ENCODE results near the gene MED16.
A peak's percentile ranks its signal among the peaks of the same experiment; 100 is the strongest.

Gene MED16

GRCh38 chr19:927351-927779 is 34.4 kb upstream of the MED16 start:
- no peaks in the 10 kb centered on the region for H3K27me3 ChIP-seq
- H3K4me3 ChIP-seq (ENCODE audit: low read depth in 1 of 2, low read length in 1 of 2), result peak overlapping the region; percentile 94 to 95
- peaks cover 50 to 70% of the 10 kb centered on the region in 2 experiments for H3K4me1 ChIP-seq (ENCODE audit: control insufficient read depth in 1 of 2, insufficient read depth in 1 of 2, low read depth in 1 of 2, low read length in 1 of 2)
- peak overlapping the region; percentile 95 for H3K27ac ChIP-seq
- no peak for TF ChIP-seq CTCF (IDR thresholded peaks at IDR 0.05)
- peaks cover 33% of the 10 kb centered on the region for H3K36me3 ChIP-seq
- no peaks in the 10 kb centered on the region for H3K9me3 ChIP-seq

- Histone ChIP-seq H3K36me3 (peaks cover 27% of the 10 kb centered on the region), H3K27ac (peak overlapping the region; percentile 95), H3K4me3 (ENCODE audit: low read depth in 1 of 2, low read length in 1 of 2) (peak overlapping the region; percentile 94 to 95), H3K27me3 (no peaks in the 10 kb centered on the region), H3K9me3 (no peaks in the 10 kb centered on the region), H3K4me1 (ENCODE audit: control insufficient read depth in 1 of 2, insufficient read depth in 1 of 2, low read depth in 1 of 2, low read length in 1 of 2) (peaks cover 47 to 67% of the 10 kb centered on the region in 2 experiments)
- no peak for TF ChIP-seq CTCF (IDR thresholded peaks at IDR 0.05)
Measured at GRCh38 chr19:926589-927350, 33.8 kb upstream of the MED16 start.

GRCh38 chr19:926323-926588 is 33.3 kb upstream of the MED16 start:
- no peak for TF ChIP-seq CTCF (IDR thresholded peaks at IDR 0.05)
- H3K27me3 ChIP-seq, result peaks cover 4% of the 10 kb centered on the region
- peak overlapping the region; percentile 95 for H3K27ac ChIP-seq
- H3K9me3 ChIP-seq, result no peaks in the 10 kb centered on the region
- peak overlapping the region; percentile 94 to 95 for H3K4me3 ChIP-seq (ENCODE audit: low read depth in 1 of 2, low read length in 1 of 2)
- H3K36me3 ChIP-seq, result peaks cover 24% of the 10 kb centered on the region
- peaks cover 45 to 70% of the 10 kb centered on the region in 2 experiments for H3K4me1 ChIP-seq (ENCODE audit: control insufficient read depth in 1 of 2, insufficient read depth in 1 of 2, low read depth in 1 of 2, low read length in 1 of 2)

GRCh38 chr19:925526-926322 is 32.7 kb upstream of the MED16 start, which contains the start of gene ARID3A:
Gene ARID3A (plus strand): TSS chr19:926035. CDS start chr19:929529, 3,494 bp downstream.
- Histone ChIP-seq H3K27ac (peak within 1 kb of the TSS; percentile 95), H3K4me3 (ENCODE audit: low read depth in 1 of 2, low read length in 1 of 2) (peak within 1 kb of the TSS; percentile 94 to 95), H3K4me1 (ENCODE audit: control insufficient read depth in 1 of 2, insufficient read depth in 1 of 2, low read depth in 1 of 2, low read length in 1 of 2) (peaks cover 44 to 70% of the 10 kb centered on the region in 2 experiments), H3K27me3 (peaks cover 9% of the 10 kb centered on the region), H3K36me3 (peaks cover 18% of the 10 kb centered on the region), H3K9me3 (no peaks in the 10 kb centered on the region)
- TF ChIP-seq CTCF (IDR thresholded peaks at IDR 0.05), result peak; percentile 23

- Histone ChIP-seq H3K27ac (peak overlapping the region; percentile 95), H3K36me3 (peaks cover 12% of the 10 kb centered on the region), H3K27me3 (peaks cover 16% of the 10 kb centered on the region), H3K4me1 (ENCODE audit: control insufficient read depth in 1 of 2, insufficient read depth in 1 of 2, low read depth in 1 of 2, low read length in 1 of 2) (peaks cover 48 to 72% of the 10 kb centered on the region in 2 experiments), H3K4me3 (ENCODE audit: low read depth in 1 of 2, low read length in 1 of 2) (peak overlapping the region; percentile 94 to 95), H3K9me3 (no peaks in the 10 kb centered on the region)
- no peak for TF ChIP-seq CTCF (IDR thresholded peaks at IDR 0.05)
Measured at GRCh38 chr19:925087-925525, 32.1 kb upstream of the MED16 start.

Measured in neutrophil (primary cell).